SJSA1 (cell line): ENCODE data around the gene BLNK. TPM values are rescaled to one million over a fixed set of nuclear protein-coding genes. Genes with fewer than 3 reads are reported as not detected.

Experiments
- DNase-seq, 2 experiments: peaks; one replicate each; pipeline ENCODE4 v3.0.0-alpha.2; 2015 to 2020; ENCODE audit warnings: low spot score in 2 of 2, low read depth in 1 of 2
- H3K27ac ChIP-seq: fragments of 250-450 bp; sonication (Bioruptor Pico); 2 replicates; pipeline ENCODE4 v1.5.1; 2020; ENCODE audit warnings: mild to moderate bottlenecking, moderate library complexity
- H3K27me3 ChIP-seq: fragments of 250-450 bp; sonication (Bioruptor Pico); replicated peaks from 2 replicates; pipeline ENCODE4 v1.5.1; 2020; ENCODE audit warnings: mild to moderate bottlenecking, moderate library complexity
- H3K36me3 ChIP-seq: fragments of 250-450 bp; sonication (Bioruptor Pico); 2 replicates; pipeline ENCODE4 v1.5.1; 2020; ENCODE audit warnings: mild to moderate bottlenecking
- H3K4me1 ChIP-seq: fragments of 250-450 bp; sonication (Bioruptor Pico); replicated peaks from 2 replicates; pipeline ENCODE4 v1.6.1; 2021; ENCODE audit warnings: mild to moderate bottlenecking
- H3K4me3 ChIP-seq: fragments of 250-450 bp; sonication (Bioruptor Pico); 2 replicates; pipeline ENCODE4 v1.5.1; 2020; ENCODE audit warnings: mild to moderate bottlenecking
- H3K9me3 ChIP-seq: fragments of 250-450 bp; sonication (Bioruptor Pico); replicated peaks from 2 replicates; pipeline ENCODE4 v1.5.1; 2020; ENCODE audit warnings: mild to moderate bottlenecking
- total RNA-seq: library from RNA; depleted of rRNA; stranded (reverse); fragments of >200 nt; shearing (Covaris generic); gene quantifications from 2 replicates; pipeline ENCODE4 v1.2.3, GENCODE V29; 2014

BLNK gene
- total RNA-seq, 1 experiment from 2014 or later: not detected

- Histone ChIP-seq H3K27ac (no peak overlapping the region), H3K9me3 (no peaks in the 10 kb centered on the region), H3K4me1 (no peaks in the 10 kb centered on the region), H3K27me3 (peaks cover 14% of the 10 kb centered on the region), H3K36me3 (no peaks in the 10 kb centered on the region), H3K4me3 (no peak overlapping the region)
- DNase-seq: no peak
Observed at GRCh38 chr10:96298362-96298761, 27.0 kb upstream of the BLNK start.

DNA sequence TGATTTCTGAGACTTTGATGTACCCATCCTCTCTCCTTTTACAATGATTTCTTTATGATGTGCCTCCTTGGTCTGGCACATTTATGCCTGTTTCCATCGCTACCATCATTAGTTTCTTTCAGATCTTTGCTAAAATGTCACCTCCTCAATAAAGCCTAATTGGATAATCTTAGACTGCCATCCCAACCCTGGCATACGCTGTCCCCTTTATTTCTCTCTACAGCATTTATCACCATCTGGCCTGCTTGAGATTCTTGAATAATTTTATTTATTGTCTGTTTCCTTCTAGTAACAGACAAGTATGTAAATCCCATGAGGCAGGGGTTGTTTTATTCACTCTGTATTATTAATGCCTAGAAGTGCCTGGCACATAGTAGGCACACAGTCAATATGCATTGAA is 26.1 kb upstream of the BLNK start:
- Histone ChIP-seq H3K27ac (no peak overlapping the region), H3K27me3 (peaks cover 19% of the 10 kb centered on the region), H3K36me3 (no peaks in the 10 kb centered on the region), H3K9me3 (no peaks in the 10 kb centered on the region), H3K4me3 (no peak overlapping the region), H3K4me1 (no peaks in the 10 kb centered on the region)
- DNase-seq: no peak

DNA sequence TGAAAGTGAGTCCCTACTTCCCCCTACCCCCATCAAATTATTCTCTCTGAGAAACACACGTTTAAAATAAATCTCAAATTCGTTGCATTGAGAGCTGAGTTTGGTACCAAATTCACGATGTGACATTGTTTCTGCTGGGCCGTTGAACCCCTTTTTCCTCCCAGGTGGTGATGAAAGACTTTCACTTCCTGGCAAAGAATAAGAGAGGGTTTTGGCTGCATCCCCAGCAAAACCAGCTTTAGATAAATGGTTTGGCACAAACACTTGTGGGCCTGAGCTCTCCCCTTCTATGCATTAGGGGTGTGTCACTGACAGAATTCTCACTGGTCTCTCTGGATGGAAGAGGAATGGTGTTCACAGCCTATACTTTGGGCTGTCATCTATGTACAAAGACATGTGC is 24.1 kb upstream of the BLNK start:
- DNase-seq: no peak
- Histone ChIP-seq H3K4me1 (no peaks in the 10 kb centered on the region), H3K27me3 (peaks cover 18% of the 10 kb centered on the region), H3K9me3 (no peaks in the 10 kb centered on the region), H3K36me3 (no peaks in the 10 kb centered on the region), H3K4me3 (no peak overlapping the region), H3K27ac (no peak overlapping the region)

- no peaks in the 10 kb centered on the region for H3K4me1 ChIP-seq
- no peaks in the 10 kb centered on the region for H3K9me3 ChIP-seq
- H3K27me3 ChIP-seq: peaks cover 13% of the 10 kb centered on the region
- no peak overlapping the region for H3K4me3 ChIP-seq
- no peak overlapping the region for H3K27ac ChIP-seq
- no peaks in the 10 kb centered on the region for H3K36me3 ChIP-seq
- DNase-seq: no peak
Observed at GRCh38 chr10:96292971-96293920, 21.9 kb upstream of the BLNK start.

- no peak overlapping the region for H3K27ac ChIP-seq
- H3K4me1 ChIP-seq: no peaks in the 10 kb centered on the region
- H3K4me3 ChIP-seq: no peak overlapping the region
- no peaks in the 10 kb centered on the region for H3K9me3 ChIP-seq
- H3K36me3 ChIP-seq: no peaks in the 10 kb centered on the region
- DNase-seq: no peak
- peaks cover 13% of the 10 kb centered on the region for H3K27me3 ChIP-seq
Observed at GRCh38 chr10:96290368-96291133, 19.2 kb upstream of the BLNK start.

- Histone ChIP-seq H3K4me1 (no peaks in the 10 kb centered on the region), H3K36me3 (no peaks in the 10 kb centered on the region), H3K27ac (no peak overlapping the region), H3K27me3 (peaks cover 13% of the 10 kb centered on the region), H3K9me3 (no peaks in the 10 kb centered on the region), H3K4me3 (no peak overlapping the region)
- no peak for DNase-seq
Observed at GRCh38 chr10:96289218-96289910, 18.0 kb upstream of the BLNK start.

GRCh38 chr10:96288151-96288621 is 16.8 kb upstream of the BLNK start:
- Histone ChIP-seq H3K27me3 (peaks cover 12% of the 10 kb centered on the region), H3K36me3 (no peaks in the 10 kb centered on the region), H3K4me1 (no peaks in the 10 kb centered on the region), H3K4me3 (no peak overlapping the region), H3K27ac (no peak overlapping the region), H3K9me3 (no peaks in the 10 kb centered on the region)
- DNase-seq: no peak

GRCh38 chr10:96287392-96288105 is 16.2 kb upstream of the BLNK start:
- no peaks in the 10 kb centered on the region for H3K4me1 ChIP-seq
- H3K4me3 ChIP-seq: no peak overlapping the region
- no peaks in the 10 kb centered on the region for H3K36me3 ChIP-seq
- peaks cover 9% of the 10 kb centered on the region; the same call in 1 of the 2 replicates for H3K27me3 ChIP-seq
- no peak for DNase-seq
- no peaks in the 10 kb centered on the region for H3K9me3 ChIP-seq
- no peak overlapping the region for H3K27ac ChIP-seq

DNA sequence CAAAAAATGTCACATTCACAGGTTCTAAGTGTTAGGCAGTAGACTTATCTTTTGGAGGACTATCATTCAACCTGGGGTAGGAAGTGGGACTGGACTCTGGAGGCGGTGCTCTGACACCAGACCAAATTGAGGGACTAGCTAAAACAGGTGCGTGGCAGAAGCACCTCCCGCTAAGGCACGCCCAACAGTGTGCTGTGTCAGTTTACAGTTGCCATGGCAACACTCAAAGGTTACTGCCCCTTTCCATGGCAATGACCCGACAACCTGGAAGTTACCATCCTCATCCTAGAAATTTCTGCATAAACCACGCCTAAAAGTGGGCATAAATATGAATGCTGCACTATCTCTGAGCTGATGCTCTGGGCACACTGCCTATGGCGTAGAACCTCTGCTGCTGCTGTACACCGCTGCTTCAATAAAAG is 14.0 kb upstream of the BLNK start:
- no peak overlapping the region for H3K27ac ChIP-seq
- no peak overlapping the region for H3K4me3 ChIP-seq
- no peaks in the 10 kb centered on the region for H3K4me1 ChIP-seq
- no peaks in the 10 kb centered on the region for H3K36me3 ChIP-seq
- no peak for DNase-seq
- H3K27me3 ChIP-seq: no peaks in the 10 kb centered on the region
- no peaks in the 10 kb centered on the region for H3K9me3 ChIP-seq

- Histone ChIP-seq H3K36me3 (no peaks in the 10 kb centered on the region), H3K27ac (no peak overlapping the region), H3K4me3 (no peak overlapping the region), H3K4me1 (no peaks in the 10 kb centered on the region), H3K27me3 (no peaks in the 10 kb centered on the region), H3K9me3 (no peaks in the 10 kb centered on the region)
- no peak for DNase-seq
Observed at GRCh38 chr10:96283756-96284155, 12.4 kb upstream of the BLNK start.

GRCh38 chr10:96283351-96283750 is 12.0 kb upstream of the BLNK start:
- no peak for DNase-seq
- Histone ChIP-seq H3K4me1 (no peaks in the 10 kb centered on the region), H3K9me3 (no peaks in the 10 kb centered on the region), H3K27ac (no peak overlapping the region), H3K4me3 (no peak overlapping the region), H3K36me3 (no peaks in the 10 kb centered on the region), H3K27me3 (no peaks in the 10 kb centered on the region)

DNA sequence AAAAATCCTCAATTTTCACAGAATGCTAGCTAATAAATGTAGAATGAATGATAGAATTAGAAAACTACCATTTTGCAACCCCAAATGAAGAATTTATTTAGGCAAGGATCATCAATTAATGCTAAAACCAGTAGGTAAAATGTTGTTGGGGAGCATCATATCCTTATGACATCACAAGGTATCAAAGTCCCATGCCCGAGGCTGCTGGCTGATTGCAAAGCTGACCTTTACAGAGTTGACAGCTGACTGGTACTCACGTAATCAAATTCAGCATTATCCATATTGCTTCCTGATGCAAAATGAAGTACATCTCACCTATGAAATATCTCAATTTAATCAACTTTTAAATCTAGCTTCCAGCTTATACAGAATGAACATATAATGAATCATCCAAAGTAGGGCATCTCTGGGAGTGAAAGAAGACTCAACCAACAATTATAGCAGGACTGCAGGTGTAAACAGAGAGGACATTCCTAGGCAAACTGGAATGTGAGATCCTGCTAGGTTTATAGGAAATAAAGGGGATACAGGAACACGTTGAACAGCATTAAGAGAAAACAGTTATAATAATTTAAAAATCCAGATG is 10.2 kb upstream of the BLNK start:
- no peaks in the 10 kb centered on the region for H3K4me1 ChIP-seq
- no peaks in the 10 kb centered on the region for H3K36me3 ChIP-seq
- no peaks in the 10 kb centered on the region for H3K27me3 ChIP-seq
- no peak overlapping the region for H3K4me3 ChIP-seq
- DNase-seq: no peak
- H3K27ac ChIP-seq: no peak overlapping the region
- no peaks in the 10 kb centered on the region for H3K9me3 ChIP-seq

DNA sequence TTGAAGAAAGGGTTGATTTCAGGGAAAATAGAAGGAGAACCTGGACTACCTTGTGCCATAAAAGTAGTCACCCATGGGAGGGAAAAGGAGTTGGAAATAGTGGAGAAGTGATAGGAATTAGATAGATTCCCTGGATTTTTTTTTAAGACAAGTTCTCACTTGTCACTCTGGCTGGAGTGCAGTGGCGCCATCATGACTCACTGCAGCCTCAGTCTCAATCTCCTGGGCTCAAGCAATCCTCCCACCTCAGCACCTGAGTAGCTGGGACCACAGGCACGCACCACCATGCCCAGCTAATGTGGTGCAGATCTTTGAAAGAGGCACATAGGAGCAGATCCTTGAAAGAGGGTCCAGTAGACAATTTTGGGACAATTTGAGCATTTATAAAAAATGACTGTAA is 9.5 kb upstream of the BLNK start:
- H3K36me3 ChIP-seq: no peaks in the 10 kb centered on the region
- no peak overlapping the region for H3K27ac ChIP-seq
- H3K9me3 ChIP-seq: no peaks in the 10 kb centered on the region
- no peak for DNase-seq
- H3K27me3 ChIP-seq: no peaks in the 10 kb centered on the region
- H3K4me3 ChIP-seq: no peak overlapping the region
- H3K4me1 ChIP-seq: no peaks in the 10 kb centered on the region
